ENCODE measurements around the gene GOLGA6L7.

- TF ChIP-seq TP53 (CRISPR knock-in tag; IDR thresholded peaks at IDR 0.05) (no peak), CTCF (IDR thresholded peaks at IDR 0.05) (no peak), EP300 (IDR thresholded peaks at IDR 0.05) (no peak), RCOR1 (IDR thresholded peaks at IDR 0.05; ENCODE audit: low read depth, low read length) (no peak), POLR2AphosphoS2 (conservative IDR thresholded peaks at IDR 0.05; ENCODE audit: low read length) (no peak), JUN (IDR thresholded peaks at IDR 0.05) (no peak), SMC3 (IDR thresholded peaks at IDR 0.05) (no peak)
Observed at GRCh38 chr15:28861031-28861534, 12.6 kb upstream of the GOLGA6L7 start.
